ENCODE results near the gene RHBDF2.

DNA sequence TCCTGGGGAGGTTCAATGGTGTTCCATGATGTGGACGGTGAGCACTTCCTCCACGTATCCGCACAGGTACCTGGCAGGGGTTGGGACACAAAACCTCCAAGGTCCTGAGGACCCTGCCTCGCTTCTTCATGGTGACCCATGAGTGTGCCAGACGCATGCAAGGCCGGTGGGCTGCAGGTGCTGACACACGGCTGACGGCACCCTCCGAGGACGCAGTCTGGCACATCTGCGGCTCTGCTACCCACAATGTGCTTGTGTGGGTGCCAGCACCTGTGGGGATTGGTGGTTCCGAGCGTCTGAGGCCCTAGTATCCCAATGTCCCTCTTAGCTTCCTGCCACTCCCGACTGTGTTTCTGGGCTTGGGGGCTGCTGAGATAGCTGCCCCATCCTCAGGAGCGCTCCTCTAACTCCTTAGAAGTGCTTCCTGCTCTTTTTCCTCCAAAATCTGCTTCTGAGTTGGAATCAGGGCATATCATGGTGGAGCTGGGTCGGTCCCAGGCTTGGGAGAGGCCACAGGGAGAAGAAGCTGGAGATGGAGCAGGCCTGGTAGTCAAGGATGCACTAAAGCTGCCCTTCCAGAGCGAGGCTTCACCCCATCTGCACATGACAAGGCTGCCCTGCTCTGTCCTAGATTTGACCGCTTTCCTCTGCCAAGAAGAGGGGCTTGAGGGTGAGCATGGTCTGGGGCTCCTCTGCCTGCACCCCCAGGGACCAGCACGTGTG, 34.7 kb upstream of the RHBDF2 start:
- TF ChIP-seq, protein P1, sequence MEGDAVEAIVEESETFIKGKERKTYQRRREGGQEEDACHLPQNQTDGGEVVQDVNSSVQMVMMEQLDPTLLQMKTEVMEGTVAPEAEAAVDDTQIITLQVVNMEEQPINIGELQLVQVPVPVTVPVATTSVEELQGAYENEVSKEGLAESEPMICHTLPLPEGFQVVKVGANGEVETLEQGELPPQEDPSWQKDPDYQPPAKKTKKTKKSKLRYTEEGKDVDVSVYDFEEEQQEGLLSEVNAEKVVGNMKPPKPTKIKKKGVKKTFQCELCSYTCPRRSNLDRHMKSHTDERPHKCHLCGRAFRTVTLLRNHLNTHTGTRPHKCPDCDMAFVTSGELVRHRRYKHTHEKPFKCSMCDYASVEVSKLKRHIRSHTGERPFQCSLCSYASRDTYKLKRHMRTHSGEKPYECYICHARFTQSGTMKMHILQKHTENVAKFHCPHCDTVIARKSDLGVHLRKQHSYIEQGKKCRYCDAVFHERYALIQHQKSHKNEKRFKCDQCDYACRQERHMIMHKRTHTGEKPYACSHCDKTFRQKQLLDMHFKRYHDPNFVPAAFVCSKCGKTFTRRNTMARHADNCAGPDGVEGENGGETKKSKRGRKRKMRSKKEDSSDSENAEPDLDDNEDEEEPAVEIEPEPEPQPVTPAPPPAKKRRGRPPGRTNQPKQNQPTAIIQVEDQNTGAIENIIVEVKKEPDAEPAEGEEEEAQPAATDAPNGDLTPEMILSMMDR (IDR thresholded peaks at IDR 0.05): no peak
- no peak for TF ChIP-seq POLR2A (IDR thresholded peaks at IDR 0.05)

All from uterus (tissue), 2 donors.